ENCODE results near the gene ZNF837.
"Not testable (repeated sequence)": the region's sequence is repeated elsewhere in the genome, so short reads cannot be mapped to it uniquely, and the experiment has no call there.

Gene ZNF837

DNA sequence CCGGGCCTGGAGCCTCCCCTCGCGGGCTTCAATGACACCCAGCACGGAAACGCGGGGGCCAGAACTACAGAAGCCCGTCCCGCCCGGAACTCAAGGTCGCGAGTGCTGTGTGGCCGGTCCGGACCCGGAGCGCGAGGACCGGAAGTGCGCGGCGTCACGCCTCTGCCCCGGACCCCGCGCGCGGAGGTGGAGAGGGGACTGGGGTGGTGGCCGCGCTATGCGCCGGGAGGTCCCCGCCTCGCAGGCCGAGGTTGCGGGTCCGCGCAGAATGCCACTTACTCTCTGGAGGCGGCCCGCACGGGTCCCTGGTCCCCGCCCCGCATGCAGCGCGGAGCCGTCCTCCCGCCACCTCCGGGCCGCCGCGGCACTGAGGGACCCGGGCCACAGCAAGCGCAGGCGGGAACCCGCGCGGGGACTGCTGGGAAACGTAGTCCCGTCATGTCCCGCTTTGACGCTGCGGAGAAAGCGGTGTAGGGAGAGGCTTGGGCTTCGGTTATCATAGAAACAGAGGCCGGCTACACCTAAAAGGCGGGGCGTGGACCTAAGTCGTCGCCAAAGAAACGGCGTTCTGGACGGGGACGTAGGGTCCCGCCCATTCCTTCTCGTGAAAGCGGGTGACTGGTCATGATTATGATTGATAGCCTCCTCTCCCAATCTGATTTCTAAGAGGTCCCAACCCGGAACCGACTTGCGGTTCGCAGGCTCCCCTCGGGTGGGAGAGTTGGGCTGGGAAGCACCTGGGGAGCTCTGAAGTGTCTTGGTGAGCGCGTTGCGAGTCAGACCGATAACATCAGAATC lies at the start of gene ZNF837:
TSS of gene ZNF837 (minus strand) at position 369 of the 798 bp plus-strand sequence. CDS start 11,698 bp downstream, outside the sequence.
- peak within 1 kb of the TSS; percentile 71 for H3K4me3 ChIP-seq (ENCODE audit: low read depth, low read length)
- peak; percentile 100 for DNase-seq (ENCODE audit: low read depth)

DNA sequence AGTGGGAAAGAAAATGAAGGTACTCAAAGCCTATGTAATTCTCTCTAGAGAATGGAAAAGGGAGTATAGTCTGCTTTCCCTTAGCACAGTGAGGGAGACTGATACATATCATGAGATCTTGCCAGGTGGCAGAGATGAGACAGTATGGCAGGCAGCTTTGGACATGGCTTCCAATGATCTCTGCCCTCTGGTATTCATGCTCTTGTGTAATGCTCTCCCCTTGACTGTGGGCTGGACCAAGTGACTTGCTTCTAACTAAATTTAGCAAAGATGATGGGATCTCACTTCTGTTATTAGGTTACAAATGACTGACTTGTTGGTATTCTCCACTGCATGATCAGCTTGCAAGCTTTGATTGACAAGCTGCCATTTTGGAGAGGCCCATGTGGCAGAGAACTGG lies 48.9 kb upstream of the ZNF837 start:
- no peak overlapping the region for H3K4me3 ChIP-seq (ENCODE audit: low read depth, low read length)
- no peak for DNase-seq (ENCODE audit: low read depth)

DNA sequence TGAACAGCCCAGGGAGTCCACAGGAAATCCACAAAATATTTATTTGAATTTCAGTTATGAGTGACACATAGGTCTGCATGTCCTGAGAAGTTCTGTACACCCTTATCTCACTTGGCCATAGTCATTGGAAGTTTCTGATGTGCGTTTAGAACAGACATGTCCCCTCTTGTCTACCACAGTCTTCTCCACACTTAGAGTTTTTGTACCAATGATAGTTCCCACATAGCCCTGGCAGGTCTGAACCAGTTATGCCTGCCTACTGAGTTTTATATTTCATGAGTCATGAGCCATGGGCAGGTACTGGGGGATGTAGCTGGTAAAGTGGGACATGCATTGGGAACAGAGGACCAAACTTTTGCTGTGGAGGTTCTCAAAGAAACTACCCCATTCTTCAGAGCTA lies 47.8 kb upstream of the ZNF837 start:
- H3K4me3 ChIP-seq (ENCODE audit: low read depth, low read length): no peak overlapping the region
- DNase-seq (ENCODE audit: low read depth): no peak

DNA sequence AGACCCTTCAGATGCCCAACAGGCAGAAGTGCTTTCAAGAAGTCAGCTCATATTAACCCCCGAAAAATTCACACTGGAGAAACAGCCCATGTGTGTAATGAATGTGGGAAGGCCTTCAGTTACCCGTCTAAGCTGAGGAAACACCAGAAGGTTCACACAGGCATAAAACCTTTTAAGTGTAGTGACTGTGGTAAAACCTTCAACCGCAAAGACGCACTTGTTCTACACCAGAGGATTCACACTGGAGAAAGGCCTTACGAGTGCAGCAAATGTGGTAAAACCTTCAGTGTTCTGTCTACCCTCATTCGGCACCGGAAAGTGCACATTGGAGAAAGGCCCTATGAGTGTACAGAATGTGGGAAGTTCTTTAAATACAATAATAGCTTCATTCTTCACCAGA lies 36.2 kb upstream of the ZNF837 start:
- DNase-seq (ENCODE audit: low read depth): no peak
- H3K4me3 ChIP-seq (ENCODE audit: low read depth, low read length): no peak overlapping the region

DNA sequence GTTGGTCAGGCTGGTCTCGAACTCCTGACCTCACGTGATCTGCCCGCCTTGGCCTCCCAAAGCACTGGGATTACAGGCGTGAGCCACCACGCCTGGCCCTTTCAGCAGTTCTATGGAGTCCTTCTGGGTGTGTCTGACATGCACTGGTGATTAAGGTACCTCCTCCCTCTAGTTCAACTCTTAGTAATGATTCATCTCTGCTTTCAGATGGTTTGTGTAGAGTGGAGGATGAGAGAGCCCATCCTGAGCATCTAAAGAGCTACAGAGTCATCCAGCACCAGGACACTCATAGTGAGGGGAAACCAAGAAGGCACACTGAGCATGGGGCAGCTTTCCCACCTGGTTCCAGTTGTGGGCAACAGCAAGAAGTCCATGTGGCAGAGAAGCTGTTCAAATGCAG lies 35.8 kb upstream of the ZNF837 start:
- no peak for DNase-seq (ENCODE audit: low read depth)
- no peak overlapping the region for H3K4me3 ChIP-seq (ENCODE audit: low read depth, low read length)

DNA sequence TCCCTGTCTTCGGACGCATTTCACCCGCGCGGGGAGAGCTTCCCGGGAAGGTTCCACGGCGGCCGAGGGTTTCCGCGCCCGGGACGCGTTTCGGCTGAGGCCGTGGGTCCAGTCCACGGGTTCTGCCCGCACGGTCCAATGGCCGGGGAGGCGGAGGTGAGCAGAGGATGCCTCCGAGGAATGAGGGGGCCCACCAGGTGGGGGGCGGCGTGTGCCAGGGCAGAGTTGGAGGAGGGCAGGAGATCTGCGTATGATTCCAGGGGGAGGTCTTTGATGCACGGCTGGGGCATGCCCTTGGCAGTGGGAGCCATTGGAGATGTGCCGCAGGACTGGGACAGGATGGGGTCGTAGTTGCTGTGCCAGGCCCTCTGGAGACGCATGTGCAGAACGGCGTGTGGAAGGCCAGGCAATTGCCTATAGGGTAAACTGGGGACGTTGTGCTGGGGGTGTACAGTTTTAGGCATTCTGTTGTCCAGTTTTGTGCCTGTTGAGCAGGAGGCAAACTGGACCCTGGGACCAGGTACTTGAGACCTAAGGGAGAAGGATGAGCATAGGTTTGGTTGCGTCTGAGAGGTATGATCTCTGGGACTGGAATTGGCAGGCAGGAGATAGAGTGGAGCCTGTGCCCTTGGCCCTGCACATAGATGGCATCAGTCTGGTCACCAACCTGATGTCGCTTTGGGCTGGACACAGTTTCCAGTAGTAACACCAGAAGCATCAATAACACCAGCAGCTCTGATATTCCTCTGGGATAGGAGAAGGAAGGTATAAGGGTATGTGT lies 28.4 kb upstream of the ZNF837 start:
- no peak for DNase-seq (ENCODE audit: low read depth)

DNA sequence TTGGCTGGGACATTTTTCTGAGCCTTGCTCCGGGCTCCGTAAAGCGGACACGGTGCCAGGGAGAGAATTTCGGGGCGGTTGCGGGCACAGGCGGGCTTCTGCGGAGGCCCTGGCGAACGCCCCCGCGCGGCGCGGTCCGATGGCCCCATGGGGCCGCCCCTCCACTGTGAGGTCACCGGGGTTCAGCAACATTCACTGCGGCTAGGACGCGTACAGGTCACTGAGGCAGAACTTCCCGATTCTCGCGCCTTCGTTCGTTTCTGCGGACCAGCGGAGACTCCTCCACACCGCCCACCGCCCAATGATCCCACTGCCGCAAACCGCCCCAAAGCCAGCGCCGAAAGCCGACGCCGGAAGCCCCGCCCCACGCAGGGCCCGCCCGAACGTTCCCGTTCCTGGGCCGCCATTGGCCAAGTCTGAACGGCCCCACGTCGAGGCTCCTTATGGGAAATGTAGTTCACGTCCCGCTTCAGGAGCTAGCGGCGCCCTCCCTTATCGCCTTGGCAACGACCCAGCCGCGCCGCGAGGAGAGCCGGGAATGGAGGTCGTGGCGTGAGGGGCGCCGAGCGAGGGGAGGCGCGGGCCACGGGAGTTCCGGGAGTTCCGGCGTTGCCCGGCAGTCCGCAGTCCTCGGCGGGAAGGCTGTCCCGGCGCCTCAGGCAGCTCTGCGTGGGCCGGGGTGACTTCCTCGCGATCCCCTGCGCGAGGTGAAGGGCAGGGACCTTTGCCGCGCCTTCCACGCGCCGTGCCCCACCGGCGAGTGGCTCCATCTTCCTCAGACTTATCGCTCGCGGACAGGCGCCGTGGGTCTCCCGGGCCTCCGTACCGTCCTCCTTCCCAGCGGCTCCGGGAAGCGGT lies 27.6 kb upstream of the ZNF837 start, which contains the start of gene ZNF584:
TSS of gene ZNF584 (plus strand) at position 498 of the 858 bp plus-strand sequence. CDS start 499 bp downstream, outside the sequence.
- H3K4me3 ChIP-seq (ENCODE audit: low read depth, low read length): peak within 1 kb of the TSS; percentile 93
- DNase-seq (ENCODE audit: low read depth): peak; percentile 80

More for the DNA sequence above, 28.4 kb upstream of the ZNF837 start:
- H3K4me3 ChIP-seq (ENCODE audit: low read depth, low read length): peak overlapping the region; percentile 93

DNA sequence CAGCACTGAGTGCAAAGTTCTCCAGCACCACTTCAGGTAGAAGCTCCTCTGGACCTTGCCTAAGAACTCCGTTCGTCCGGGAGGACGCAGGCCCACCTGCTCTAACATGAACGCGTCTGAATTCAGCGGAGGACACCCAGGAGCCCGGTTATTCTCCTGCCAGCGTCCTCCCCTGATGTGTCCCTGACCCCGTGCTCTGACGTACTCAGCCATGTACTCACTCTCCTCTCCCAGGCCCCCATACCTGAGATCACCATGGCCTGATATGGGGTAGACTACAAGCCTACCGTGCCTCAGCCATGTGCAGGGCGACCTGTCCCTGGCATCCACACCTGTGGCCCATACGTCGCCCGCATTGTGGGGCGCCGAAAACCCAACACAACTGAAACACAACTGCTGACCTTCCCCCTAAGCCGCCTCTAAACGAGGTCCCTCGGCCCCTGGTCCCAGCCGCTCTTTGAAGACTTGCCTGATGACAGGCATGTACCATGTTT lies 26.9 kb upstream of the ZNF837 start:
- peak overlapping the region; percentile 93 for H3K4me3 ChIP-seq (ENCODE audit: low read depth, low read length)

DNA sequence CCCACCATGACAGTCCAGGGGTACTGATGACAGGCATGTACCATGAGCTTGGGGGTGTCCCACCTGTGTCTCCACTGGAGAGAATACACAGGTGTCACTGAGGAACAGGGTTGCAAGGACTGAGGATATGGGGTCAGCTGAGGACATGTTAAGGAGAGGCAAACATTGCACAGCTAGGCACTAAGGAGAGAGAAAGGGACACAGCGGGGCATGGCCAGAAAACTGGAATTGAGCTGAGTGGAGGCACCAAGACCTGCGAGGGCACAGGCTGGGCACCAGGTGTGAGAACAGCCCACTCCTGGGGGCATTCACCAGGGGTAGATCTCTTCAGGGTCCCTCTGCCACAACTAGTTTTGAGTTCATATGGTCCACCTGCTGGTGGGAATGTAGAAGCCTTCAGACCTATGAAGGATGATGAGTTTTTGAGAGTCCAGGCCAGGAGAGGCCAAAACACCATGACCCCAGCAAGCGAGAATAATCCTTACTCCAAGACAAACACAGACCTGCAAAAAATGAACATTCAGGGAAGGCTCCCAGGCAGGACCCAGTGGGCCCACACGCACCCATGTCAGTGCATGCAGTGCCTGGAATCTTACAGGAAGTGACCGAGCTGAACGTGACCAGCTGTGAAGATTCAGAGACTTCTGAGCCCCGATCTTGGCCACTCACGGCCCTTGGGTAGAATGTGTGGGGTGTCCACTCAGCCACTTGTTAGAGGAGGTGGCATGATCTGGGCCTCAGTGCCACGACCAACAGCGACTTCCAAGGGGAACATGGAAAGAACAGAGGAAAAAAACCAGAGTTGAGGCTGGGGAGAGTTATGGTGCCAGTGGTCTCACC lies 26.2 kb upstream of the ZNF837 start:
- peak overlapping the region; percentile 93 for H3K4me3 ChIP-seq (ENCODE audit: low read depth, low read length)
- no peak for DNase-seq (ENCODE audit: low read depth)

More for the DNA sequence above, 26.9 kb upstream of the ZNF837 start:
- no peak for DNase-seq (ENCODE audit: low read depth)

DNA sequence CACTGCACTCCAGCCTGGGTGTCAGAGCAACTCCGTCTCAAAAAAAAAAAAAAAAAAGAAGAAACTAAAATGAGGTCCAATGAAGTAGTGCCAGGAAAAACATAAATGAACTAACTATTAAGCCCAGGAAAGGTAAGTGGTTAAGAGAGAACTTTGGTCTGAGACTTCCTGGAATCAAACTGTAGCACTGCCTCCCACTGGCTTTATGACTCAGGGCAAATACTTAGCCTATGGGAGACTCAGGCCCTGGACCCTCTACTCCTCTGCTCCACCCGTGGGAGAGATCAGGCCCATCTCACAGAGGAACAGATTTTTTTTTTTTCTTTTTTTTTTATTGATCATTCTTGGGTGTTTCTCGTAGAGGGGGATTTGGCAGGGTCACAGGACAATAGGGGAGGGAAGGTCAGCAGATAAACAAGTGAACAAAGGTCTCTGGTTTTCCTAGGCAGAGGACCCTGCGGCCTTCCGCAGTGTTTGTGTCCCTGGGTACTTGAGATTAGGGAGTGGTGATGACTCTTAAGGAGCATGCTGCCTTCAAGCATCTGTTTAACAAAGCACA lies 23.2 kb upstream of the ZNF837 start:
- H3K4me3 ChIP-seq (ENCODE audit: low read depth, low read length): not testable (repeated sequence)

DNA sequence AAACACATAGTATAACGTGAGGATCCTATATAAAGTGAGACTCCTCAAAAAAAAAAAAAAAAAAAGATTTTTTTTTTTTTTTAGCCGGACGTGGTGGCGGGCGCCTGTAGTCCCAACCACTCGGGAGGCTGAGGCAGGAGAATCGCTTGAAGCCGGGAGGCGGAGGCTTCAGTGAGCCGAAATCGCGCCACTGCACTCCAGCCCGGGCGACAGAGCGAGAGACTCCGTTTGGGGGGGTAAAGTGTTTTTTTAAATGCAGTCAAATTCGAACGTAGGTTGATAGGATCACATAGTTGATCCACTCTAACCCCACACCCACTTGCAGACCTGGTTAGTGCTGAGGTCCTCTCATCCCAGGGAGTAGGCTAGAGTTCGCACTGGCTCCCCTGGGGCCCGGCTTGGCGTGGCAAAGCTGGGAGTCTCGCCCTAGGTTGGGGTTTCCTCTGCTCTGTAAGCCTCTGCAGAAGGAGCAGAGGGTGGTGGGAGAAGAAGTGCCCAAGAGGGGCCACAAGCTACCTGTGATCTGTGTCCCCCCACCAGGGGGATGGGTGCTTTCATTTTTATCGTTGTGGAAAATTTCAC lies 21.1 kb upstream of the ZNF837 start:
- peak overlapping the region; percentile 74 for H3K4me3 ChIP-seq (ENCODE audit: low read depth, low read length)
- DNase-seq (ENCODE audit: low read depth): no peak

More for the DNA sequence above, 23.2 kb upstream of the ZNF837 start:
- DNase-seq (ENCODE audit: low read depth): not testable (repeated sequence)

DNA sequence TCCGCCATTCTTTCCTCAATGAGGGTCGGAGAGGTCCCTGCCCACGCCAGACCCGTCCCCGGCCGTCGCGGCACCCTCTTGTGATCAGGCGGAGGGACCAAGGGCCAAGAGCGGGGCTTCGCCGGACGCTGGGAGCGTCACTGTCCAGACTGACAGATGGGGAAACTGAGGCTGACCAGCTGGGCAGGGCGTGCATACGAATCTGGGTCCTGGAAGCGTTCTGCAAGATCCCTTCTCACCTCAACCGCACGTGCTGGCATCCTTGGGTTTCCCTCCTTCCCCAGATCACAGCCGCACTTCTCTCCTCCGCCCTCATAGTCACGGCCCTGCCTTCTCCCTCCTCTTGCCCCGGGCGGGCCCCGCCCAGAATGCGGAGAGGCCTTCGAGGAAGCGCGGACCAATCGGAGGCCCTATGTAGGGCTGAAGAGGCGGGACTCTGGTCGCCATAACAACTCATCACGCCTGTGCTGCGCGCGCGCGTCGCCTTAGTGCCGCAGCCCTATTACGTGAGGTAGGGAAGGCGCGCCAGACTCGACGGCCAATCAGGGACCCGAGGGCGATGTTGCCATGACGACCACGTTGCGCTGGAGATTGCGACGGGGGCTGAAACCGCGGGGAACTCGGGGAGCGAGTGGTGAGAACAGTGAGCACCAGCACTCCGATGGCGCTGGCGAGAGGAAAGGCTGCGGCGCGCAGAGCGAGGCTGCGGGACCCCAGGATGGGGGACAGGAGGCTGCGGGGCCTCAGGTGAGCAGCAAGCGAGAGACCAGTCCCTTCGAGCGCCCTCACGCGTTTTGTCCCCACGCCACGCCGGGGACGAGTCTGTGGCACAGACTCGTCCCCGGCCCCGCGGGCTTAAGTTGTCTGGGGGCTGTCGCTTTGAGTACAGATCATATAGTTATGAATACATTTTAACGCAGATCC lies 20.3 kb upstream of the ZNF837 start:
- H3K4me3 ChIP-seq (ENCODE audit: low read depth, low read length): peak overlapping the region; percentile 74
- peak; percentile 97 for DNase-seq (ENCODE audit: low read depth)

DNA sequence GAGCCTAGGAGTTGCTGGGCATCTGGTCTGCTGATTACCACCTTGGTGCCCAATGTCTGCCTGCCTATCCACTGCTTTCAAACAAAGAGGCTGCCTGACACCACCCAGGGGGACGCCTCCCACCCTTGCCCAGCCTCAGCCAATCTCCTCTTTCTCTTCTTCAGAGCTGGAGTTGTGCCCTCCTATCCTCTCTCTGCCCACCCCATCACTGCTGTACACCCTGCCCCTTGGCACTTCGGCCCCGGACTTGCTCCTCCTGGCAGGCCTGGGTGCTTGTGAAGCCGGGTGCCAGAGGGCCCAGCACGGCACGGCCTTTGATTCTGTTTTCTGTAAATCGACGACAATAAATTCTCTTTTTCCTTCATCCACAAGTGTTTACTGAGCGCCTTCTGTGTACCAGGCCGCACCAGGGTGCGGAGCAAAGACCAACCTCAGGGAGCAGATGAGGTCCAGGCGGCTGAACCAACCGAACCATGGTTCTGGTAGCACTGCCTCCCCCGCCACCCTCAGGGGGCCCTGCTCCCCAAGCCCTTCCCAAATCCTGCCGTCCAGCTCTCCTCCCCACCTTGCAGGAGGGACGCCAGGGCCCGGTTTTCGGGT lies 19.6 kb upstream of the ZNF837 start:
- peak overlapping the region; percentile 74 for H3K4me3 ChIP-seq (ENCODE audit: low read depth, low read length)
- no peak for DNase-seq (ENCODE audit: low read depth)

DNA sequence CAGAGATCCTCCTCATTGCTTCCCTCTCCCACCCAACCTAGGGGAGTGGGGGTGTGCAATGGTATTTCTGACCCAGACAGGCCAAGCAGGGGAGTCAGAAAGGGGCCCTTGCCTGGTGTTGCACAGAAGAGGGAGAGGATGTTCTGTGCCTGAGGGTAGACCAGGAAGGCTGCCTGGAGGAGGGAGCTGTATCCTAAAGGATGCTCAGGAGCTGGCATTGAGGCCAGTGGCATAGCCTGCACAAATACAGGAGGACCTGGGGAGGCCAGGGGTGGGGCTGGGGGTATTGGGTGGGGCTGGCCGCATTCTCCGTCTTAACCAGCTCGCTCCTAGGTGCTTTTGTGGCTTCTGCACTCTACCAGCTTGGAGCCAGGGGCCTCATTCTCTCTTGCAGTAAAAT lies 19.1 kb upstream of the ZNF837 start:
- H3K4me3 ChIP-seq (ENCODE audit: low read depth, low read length): no peak overlapping the region
- DNase-seq (ENCODE audit: low read depth): no peak

DNA sequence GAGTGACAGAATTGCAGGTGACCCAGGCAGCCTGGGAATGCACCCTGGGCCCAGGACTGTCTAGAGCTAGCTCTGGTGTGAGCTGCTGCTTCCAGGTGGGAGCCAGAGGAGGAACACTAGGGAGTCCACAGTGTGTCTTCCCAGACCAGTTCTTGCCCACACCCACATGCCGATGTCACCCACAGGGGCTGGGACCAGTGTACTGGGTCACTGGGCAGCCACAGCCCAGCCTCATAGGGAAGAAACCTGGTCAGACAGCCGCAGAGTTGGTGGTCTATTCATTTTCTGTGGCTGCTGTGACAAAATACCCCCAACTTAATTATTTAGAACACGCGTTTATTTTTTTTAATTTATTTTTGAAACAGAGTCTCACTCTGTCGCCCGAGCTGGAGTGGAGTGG lies 17.7 kb upstream of the ZNF837 start:
- no peak overlapping the region for H3K4me3 ChIP-seq (ENCODE audit: low read depth, low read length)
- DNase-seq (ENCODE audit: low read depth): no peak

DNA sequence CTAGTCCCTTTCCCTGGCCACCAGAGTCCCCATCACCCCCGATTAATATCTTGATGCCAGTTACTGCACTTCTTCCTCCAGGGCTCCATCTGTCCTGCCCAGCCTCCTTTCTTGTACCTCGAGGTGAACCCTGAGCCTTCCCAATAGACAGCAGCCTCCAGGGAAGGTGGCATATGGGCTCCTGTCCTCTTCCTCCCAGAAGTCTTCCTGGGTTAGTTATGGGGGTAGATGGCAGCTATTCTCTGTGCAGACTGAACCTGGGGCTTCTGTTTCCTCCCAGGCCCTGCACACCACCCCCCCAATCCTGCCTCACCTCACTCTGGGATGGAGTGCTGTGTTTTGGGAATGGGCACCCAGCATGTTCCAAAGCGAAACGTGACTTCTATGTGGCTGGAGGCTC lies 17.3 kb upstream of the ZNF837 start:
- no peak overlapping the region for H3K4me3 ChIP-seq (ENCODE audit: low read depth, low read length)

More for the DNA sequence above, 17.3 kb upstream of the ZNF837 start:
- no peak for DNase-seq (ENCODE audit: low read depth)

All from skeletal muscle cell (primary cell).